IMR-90 (cell line): ENCODE results near the gene MTX3. TPM values are rescaled to one million over a fixed set of nuclear protein-coding genes. Genes with fewer than 3 reads are reported as not detected.
A peak's percentile ranks its signal among the peaks of the same experiment; 100 is the strongest.

ENCODE experiments used
- ATAC-seq: fragments of 200-7000 bp; cut with Tn5 transposase; 2 replicates; pipeline ENCODE4 v1.9.1; 2020; ENCODE audit warnings: low read depth, mild to moderate bottlenecking, moderate library complexity
- BruUV-seq: library from RNA; stranded (reverse); fragments of 400-500 nt; replicated peaks from 2 replicates; lab custom pipeline; 2021; lab: Mats Ljungman, UMichigan
- CTCF ChIA-PET: fragments of 300-600 bp; formaldehyde crosslinking; extraction: SDS; loops from one replicate; lab custom pipeline; 2021; ENCODE audit warnings: antibody characterized with exemption; lab: Yijun Ruan, JAX
- POLR2A ChIA-PET: fragments of 300-600 bp; sonication (Branson Sonifier 250); formaldehyde crosslinking; loops from one replicate; lab custom pipeline; 2022; ENCODE audit warnings: antibody characterized with exemption; ENCODE audit not compliant: unreplicated experiment; lab: Charles Lee
- DNase-seq: peaks from one replicate; pipeline ENCODE4 v3.0.0; 2013
- H2AFZ ChIP-seq: replicated peaks from 2 replicates; pipeline ENCODE3; 2013; ENCODE audit warnings: low read length, mild to moderate bottlenecking; ENCODE audit not compliant: poor library complexity
- H2AK5ac ChIP-seq: 2 replicates; pipeline ENCODE4 v1.6.1; 2013; ENCODE audit warnings: low read depth, low read length, inconsistent platforms
- H2AK9ac ChIP-seq: replicated peaks from 2 replicates; pipeline ENCODE3; 2013; ENCODE audit warnings: mild to moderate bottlenecking, low read depth, low read length, moderate library complexity; ENCODE audit not compliant: poor library complexity
- H2BK120ac ChIP-seq: 2 replicates; pipeline ENCODE4 v1.6.1; 2013; ENCODE audit warnings: low read depth, low read length, inconsistent platforms
- H2BK15ac ChIP-seq: 3 replicates; pipeline ENCODE4 v1.6.1; 2013; ENCODE audit warnings: low read depth, low read length, inconsistent platforms
- H2BK20ac ChIP-seq: 2 replicates; pipeline ENCODE4 v1.6.1; 2013; ENCODE audit warnings: low read depth, mild to moderate bottlenecking, inconsistent platforms, low read length, moderate library complexity
- H2BK5ac ChIP-seq: 2 replicates; pipeline ENCODE4 v1.6.1; 2013; ENCODE audit warnings: mild to moderate bottlenecking, low read depth, low read length, inconsistent platforms; ENCODE audit not compliant: poor library complexity, severe bottlenecking
- H3K14ac ChIP-seq: replicated peaks from 2 replicates; pipeline ENCODE4 v1.6.1; 2013; ENCODE audit warnings: low read depth, low read length, inconsistent platforms
- H3K18ac ChIP-seq: 2 replicates; pipeline ENCODE4 v1.6.1; 2013; ENCODE audit warnings: low read depth, low read length, control low read depth
- H3K23ac ChIP-seq: 2 replicates; pipeline ENCODE4 v1.6.1; 2013; ENCODE audit warnings: low read depth, low read length, inconsistent platforms
- H3K27ac ChIP-seq: 2 replicates; pipeline ENCODE4 v1.5.1; 2013; ENCODE audit warnings: mild to moderate bottlenecking, control low read depth, low read length; ENCODE audit not compliant: insufficient read depth
- H3K27me3 ChIP-seq: 2 replicates; pipeline ENCODE4 v1.6.1; 2013; ENCODE audit warnings: low read length; ENCODE audit not compliant: control insufficient read depth, insufficient read depth
- H3K36me3 ChIP-seq: 2 replicates; pipeline ENCODE4 v1.6.1; 2013; ENCODE audit warnings: low read length, mixed read lengths; ENCODE audit not compliant: control insufficient read depth, insufficient read depth
- H3K4ac ChIP-seq: 2 replicates; pipeline ENCODE4 v1.6.1; 2013; ENCODE audit warnings: low read depth, low read length, inconsistent platforms
- H3K4me1 ChIP-seq: 2 replicates; pipeline ENCODE4 v1.6.1; 2013; ENCODE audit warnings: low read length, mixed read lengths; ENCODE audit not compliant: control insufficient read depth, insufficient read depth
- H3K4me2 ChIP-seq: 2 replicates; pipeline ENCODE4 v1.6.1; 2013; ENCODE audit warnings: low read depth, mild to moderate bottlenecking, control low read depth, low read length, moderate library complexity
- H3K4me3 ChIP-seq: 2 replicates; pipeline ENCODE4 v1.5.1; 2013; ENCODE audit warnings: low read depth, mild to moderate bottlenecking, control low read depth, low read length, moderate library complexity; ENCODE audit not compliant: insufficient read depth
- H3K56ac ChIP-seq: 2 replicates; pipeline ENCODE4 v1.6.1; 2013; ENCODE audit warnings: low read length, inconsistent platforms; ENCODE audit not compliant: insufficient read depth; ENCODE audit errors: extremely low read depth
- H3K79me1 ChIP-seq, 2 experiments: 2 replicates each; pipeline ENCODE4 v1.6.1; 2013; ENCODE audit warnings: low read length in 2 of 2, inconsistent platforms in 1 of 2, low read depth in 1 of 2
- H3K9ac ChIP-seq: 2 replicates; pipeline ENCODE4 v1.6.1; 2013; ENCODE audit warnings: low read depth, low read length, control low read depth
- H3K9me1 ChIP-seq: 2 replicates; pipeline ENCODE4 v1.6.1; 2013; ENCODE audit warnings: low read length, inconsistent platforms; ENCODE audit not compliant: insufficient read depth
- H3K9me3 ChIP-seq: 2 replicates; pipeline ENCODE4 v1.6.1; 2013; ENCODE audit warnings: low read length; ENCODE audit not compliant: control insufficient read depth, insufficient read depth
- H4K20me1 ChIP-seq: 2 replicates; pipeline ENCODE4 v1.6.1; 2013; ENCODE audit warnings: low read length, inconsistent platforms; ENCODE audit not compliant: insufficient read depth
- H4K5ac ChIP-seq: 2 replicates; pipeline ENCODE4 v1.6.1; 2013; ENCODE audit warnings: mild to moderate bottlenecking, low read depth, low read length, control low read depth
- H4K8ac ChIP-seq, 2 experiments: 2 replicates each; pipeline ENCODE4 v1.6.1; 2013; ENCODE audit warnings: low read depth in 2 of 2, low read length in 2 of 2, control low read depth in 1 of 2, inconsistent platforms in 1 of 2
- H4K91ac ChIP-seq: 2 replicates; pipeline ENCODE4 v1.6.1; 2013; ENCODE audit warnings: low read depth, low read length, inconsistent platforms; ENCODE audit not compliant: insufficient read depth
- BHLHE40 ChIP-seq: fragments of 150-350 bp; IDR thresholded peaks from 2 replicates; pipeline ENCODE4 v1.6.1; 2016; ENCODE audit warnings: mild to moderate bottlenecking, low read depth, low read length
- CEBPB ChIP-seq: IDR thresholded peaks from 2 replicates; pipeline ENCODE4 v1.6.1; 2012; ENCODE audit warnings: low read depth, low read length, improper control_type of control experiment
- CHD1 ChIP-seq: IDR thresholded peaks from 2 replicates; pipeline ENCODE4 v1.6.1; 2012; ENCODE audit warnings: low read depth, low read length, improper control_type of control experiment
- FOS ChIP-seq: fragments of 150-350 bp; IDR thresholded peaks from 2 replicates; pipeline ENCODE4 v1.6.1; 2016; ENCODE audit warnings: low read depth, low read length
- MAZ ChIP-seq: IDR thresholded peaks from 2 replicates; pipeline ENCODE4 v1.6.1; 2012; ENCODE audit warnings: low read depth, mild to moderate bottlenecking, low read length, improper control_type of control experiment, moderate library complexity, borderline replicate concordance
- RCOR1 ChIP-seq: IDR thresholded peaks from 2 replicates; pipeline ENCODE4 v1.6.1; 2012; ENCODE audit warnings: mild to moderate bottlenecking, low read length, improper control_type of control experiment; ENCODE audit not compliant: insufficient replicate concordance
- WGBS, 2 experiments: methylation state at CpG; one replicate each; pipeline versions ENCODE4 v1.1.5 to v1.1.7; 2013; ENCODE audit warnings: missing lambda C conversion rate in 2 of 2; ENCODE audit not compliant: insufficient read length in 1 of 2; ENCODE audit errors: extremely low coverage in 2 of 2; 5-methylcytosine and 5-hydroxymethylcytosine counted together
- dilution Hi-C: fragments of 300-500 bp; cut with HindIII; formaldehyde crosslinking; loops from one replicate; pipeline ENCODE4 v1.14.3; 2018; ENCODE audit warnings: low sequenced_read_pairs; ENCODE audit not compliant: unreplicated experiment
- in situ Hi-C: fragments of 300-500 bp; cut with MboI; formaldehyde crosslinking; loops from 3 replicates; pipeline ENCODE4 v1.14.3; 2019; ENCODE audit warnings: low sequenced_read_pairs, inconsistent platforms, mixed read lengths
- intact Hi-C: fragments of 100-400 bp; cut with micrococcal nuclease; formaldehyde crosslinking; loops from 2 replicates; pipeline ENCODE4 v1.10.0; 2022
- polyA plus RNA-seq, 3 experiments: library from polyadenylated mRNA; depleted of rRNA; stranded (reverse); fragments of >200 nt; gene quantifications; 2 replicates each; pipeline ENCODE4 v1.2.3, GENCODE V29; 2012; ENCODE audit warnings: low replicate concordance in 1 of 3
- total RNA-seq: library from RNA; depleted of rRNA; stranded (reverse); fragments of >200 nt; gene quantifications from 2 replicates; pipeline ENCODE4 v1.2.3, GENCODE V29; 2012

The MTX3 gene
- total and polyA plus RNA-seq, 2 of the 4 experiments (the other 2 are of a cell fraction), result 6.6 to 12.7 TPM

DNA sequence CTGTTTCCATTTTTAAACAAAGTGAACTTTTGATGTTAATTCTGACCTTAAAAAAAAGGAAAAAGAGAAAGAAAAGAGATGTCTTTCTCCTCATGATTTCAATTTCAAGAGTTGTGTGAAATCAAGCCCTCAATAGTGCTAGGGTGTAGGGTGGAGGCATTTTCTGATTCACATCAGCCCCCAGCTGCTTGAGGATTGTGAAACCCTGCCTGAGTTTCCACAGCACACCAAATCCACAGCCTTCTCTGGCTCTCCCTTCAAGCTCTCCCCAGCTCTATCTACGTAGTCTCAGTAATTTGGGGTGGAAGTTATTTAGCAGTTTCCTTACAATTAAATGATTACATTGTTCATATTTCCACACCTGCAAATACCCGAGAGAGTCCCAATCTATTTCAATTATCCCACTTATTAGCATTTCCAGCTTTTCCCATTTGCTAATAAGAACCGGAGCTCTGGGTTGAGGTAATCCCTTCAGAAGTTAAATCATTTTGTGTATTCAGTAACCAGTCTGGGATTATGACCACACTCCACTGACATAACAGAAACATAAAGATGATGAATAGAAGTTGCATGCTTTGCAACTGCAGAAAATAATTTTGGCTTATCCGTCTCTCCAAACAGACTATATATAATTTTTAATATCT is 54.9 kb downstream of the MTX3 start:
- H4K20me1 ChIP-seq, result no peaks in the 10 kb centered on the region
- TF ChIP-seq MAZ, result no peak
- peak; percentile 36; the same call in 1 of the 2 replicates for TF ChIP-seq CEBPB
- TF ChIP-seq BHLHE40, result no peak
- no peak for TF ChIP-seq CHD1
- TF ChIP-seq FOS, result no peak
- TF ChIP-seq RCOR1, result no peak
- no peak overlapping the region for H2BK120ac ChIP-seq
- no peak overlapping the region for H2AFZ ChIP-seq
- H3K4me3 ChIP-seq, result no peak overlapping the region
- H2AK9ac ChIP-seq, result no peak overlapping the region
- no peak overlapping the region for H4K5ac ChIP-seq
- no peak overlapping the region for H3K4ac ChIP-seq
- no peak overlapping the region for H3K4me2 ChIP-seq
- H3K56ac ChIP-seq, result no peak overlapping the region
- H3K18ac ChIP-seq, result no peak overlapping the region
- no peaks in the 10 kb centered on the region for H3K9me1 ChIP-seq
- no peak overlapping the region for H2AK5ac ChIP-seq
- no peak overlapping the region for H3K23ac ChIP-seq
- in situ Hi-C loops (no loop called here), dilution Hi-C loops (no loop called here), intact Hi-C loops (no loop called here)
- no peak overlapping the region for H3K14ac ChIP-seq
- no peaks in the 10 kb centered on the region for H3K79me1 ChIP-seq
- CTCF ChIA-PET, result interaction anchor here (0.6 kb wide), 1 partner anchor 26 kb away, joined by 3 read pairs; no protein-coding TSS in a partner anchor
- H3K9me3 ChIP-seq, result no peaks in the 10 kb centered on the region
- no peaks in the 10 kb centered on the region for H3K36me3 ChIP-seq
- peak; percentile 24 for DNase-seq
- POLR2A ChIA-PET, result no interaction called here
- H4K91ac ChIP-seq, result no peak overlapping the region
- no CpG with 5 or more reads among the region's 4 CpGs for WGBS, 2 experiments
- H2BK15ac ChIP-seq, result no peak overlapping the region
- no peak overlapping the region for H4K8ac ChIP-seq
- no peaks in the 10 kb centered on the region for H3K4me1 ChIP-seq
- no peak overlapping the region for H2BK5ac ChIP-seq
- no peak overlapping the region for H3K27ac ChIP-seq
- ATAC-seq, result peak; percentile 35; the same call in 1 of the 2 replicates
- H3K9ac ChIP-seq, result no peak overlapping the region
- H3K27me3 ChIP-seq, result peaks cover 12% of the 10 kb centered on the region
- no TSS peak for BruUV-seq
- H2BK20ac ChIP-seq, result no peak overlapping the region
